ENCODE results near the gene INTS7. TPM values are rescaled to one million over a fixed set of nuclear protein-coding genes. Genes with fewer than 3 reads are reported as not detected.
"Not testable (repeated sequence)": the region's sequence is repeated elsewhere in the genome, so short reads cannot be mapped to it uniquely, and the experiment has no call there.

Gene INTS7
- total and polyA plus RNA-seq, 11 donors: 3.6 to 12.9 (median 9.1) TPM

DNA sequence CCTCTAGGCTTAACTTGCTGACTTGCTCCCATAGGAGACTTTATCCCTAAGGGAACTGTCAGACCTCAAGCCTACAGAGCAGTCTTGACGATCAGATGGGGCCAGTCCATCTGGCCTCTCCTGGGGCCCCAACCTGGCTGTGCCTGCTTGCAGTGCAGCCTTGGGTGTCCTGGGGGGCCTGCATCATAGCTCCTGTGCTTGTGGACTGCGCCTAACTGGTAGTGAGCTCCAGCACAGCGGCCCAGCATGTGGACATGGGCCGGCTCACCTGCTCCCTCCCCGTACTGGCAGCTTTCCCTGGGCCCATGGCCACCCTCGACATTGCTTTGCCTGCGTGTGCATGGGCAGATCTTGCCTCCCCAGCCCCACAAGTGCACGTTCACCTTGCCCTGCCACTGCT lies 76.1 kb downstream of the INTS7 start:
- intact Hi-C loops (cut with DNase I): loop anchor here in 1 of 10 donors (5.0 kb wide), 1 partner anchor 407 kb away; no protein-coding TSS in a partner anchor
- Histone ChIP-seq H3K4me1 (no peaks in the 10 kb centered on the region), H3K36me3 (peaks cover 0 to 16% (median 8%) of the 10 kb centered on the region in 9 donors), H3K9me3 (no peaks in the 10 kb centered on the region), H3K4me3 (no peak overlapping the region), H3K27me3 (no peaks in the 10 kb centered on the region), H3K27ac (no peak overlapping the region)
- WGBS, 4 donors: 97 to 100% (median 98%) methylated on average over 8 of the region's 8 CpGs
- ATAC-seq: no peak
- no peak for DNase-seq
- no peak for TF ChIP-seq POLR2A (IDR thresholded peaks at IDR 0.05)
- TF ChIP-seq, protein P1, sequence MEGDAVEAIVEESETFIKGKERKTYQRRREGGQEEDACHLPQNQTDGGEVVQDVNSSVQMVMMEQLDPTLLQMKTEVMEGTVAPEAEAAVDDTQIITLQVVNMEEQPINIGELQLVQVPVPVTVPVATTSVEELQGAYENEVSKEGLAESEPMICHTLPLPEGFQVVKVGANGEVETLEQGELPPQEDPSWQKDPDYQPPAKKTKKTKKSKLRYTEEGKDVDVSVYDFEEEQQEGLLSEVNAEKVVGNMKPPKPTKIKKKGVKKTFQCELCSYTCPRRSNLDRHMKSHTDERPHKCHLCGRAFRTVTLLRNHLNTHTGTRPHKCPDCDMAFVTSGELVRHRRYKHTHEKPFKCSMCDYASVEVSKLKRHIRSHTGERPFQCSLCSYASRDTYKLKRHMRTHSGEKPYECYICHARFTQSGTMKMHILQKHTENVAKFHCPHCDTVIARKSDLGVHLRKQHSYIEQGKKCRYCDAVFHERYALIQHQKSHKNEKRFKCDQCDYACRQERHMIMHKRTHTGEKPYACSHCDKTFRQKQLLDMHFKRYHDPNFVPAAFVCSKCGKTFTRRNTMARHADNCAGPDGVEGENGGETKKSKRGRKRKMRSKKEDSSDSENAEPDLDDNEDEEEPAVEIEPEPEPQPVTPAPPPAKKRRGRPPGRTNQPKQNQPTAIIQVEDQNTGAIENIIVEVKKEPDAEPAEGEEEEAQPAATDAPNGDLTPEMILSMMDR (IDR thresholded peaks at IDR 0.05): no peak

DNA sequence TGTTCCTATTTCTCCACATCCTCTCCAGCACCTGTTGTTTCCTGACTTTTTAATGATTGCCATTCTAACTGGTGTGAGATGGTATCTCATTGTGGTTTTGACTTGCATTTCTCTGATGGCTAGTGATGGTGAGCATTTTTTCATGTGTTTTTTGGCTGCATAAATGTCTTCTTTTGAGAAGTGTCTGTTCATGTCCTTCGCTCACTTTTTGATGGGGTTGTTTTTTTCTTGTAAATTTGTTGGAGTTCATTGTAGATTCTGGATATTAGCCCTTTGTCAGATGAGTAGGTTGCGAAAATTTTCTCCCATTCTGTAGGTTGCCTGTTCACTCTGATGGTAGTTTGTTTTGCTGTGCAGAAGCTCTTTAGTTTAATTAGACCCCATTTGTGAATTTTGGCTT lies 81.3 kb downstream of the INTS7 start:
- H3K36me3 ChIP-seq: peaks cover 0 to 28% (median 10%) of the 10 kb centered on the region in 9 donors
- H3K27me3 ChIP-seq; H3K27ac ChIP-seq; DNase-seq; ATAC-seq; H3K4me3 ChIP-seq; intact Hi-C loops (cut with DNase I); H3K9me3 ChIP-seq: not testable (repeated sequence)
- peaks cover 0 to 34% (median 0%) of the 10 kb centered on the region in 12 donors for H3K4me1 ChIP-seq
- WGBS, 4 donors: 100% methylated on average over 2 of the region's 2 CpGs; no CpG with 5 or more reads in 2 of the 4 donors

DNA sequence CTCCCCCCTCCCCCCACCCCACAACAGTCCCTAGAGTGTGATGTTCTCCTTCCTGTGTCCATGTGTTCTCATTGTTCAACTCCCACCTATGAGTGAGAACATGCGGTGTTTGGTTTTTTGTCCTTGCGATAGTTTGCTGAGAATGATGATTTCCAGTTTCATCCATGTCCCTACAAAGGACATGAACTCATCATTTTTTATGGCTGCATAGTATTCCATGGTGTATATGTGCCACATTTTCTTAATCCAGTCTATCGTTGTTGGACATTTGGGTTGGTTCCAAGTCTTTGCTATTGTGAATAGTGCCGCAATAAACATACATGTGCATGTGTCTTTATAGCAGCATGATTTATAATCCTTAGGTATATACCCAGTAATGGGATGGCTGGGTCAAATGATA lies 81.8 kb downstream of the INTS7 start:
- peaks cover 0 to 32% (median 10%) of the 10 kb centered on the region in 9 donors for H3K36me3 ChIP-seq
- H3K27ac ChIP-seq; ATAC-seq; H3K4me3 ChIP-seq; H3K27me3 ChIP-seq; H3K9me3 ChIP-seq; DNase-seq; intact Hi-C loops (cut with DNase I): not testable (repeated sequence)
- 93 to 100% (median 100%) methylated on average over 1 to 2 of the region's 4 CpGs; no CpG with 5 or more reads in 1 of the 4 donors for WGBS, 4 donors
- peaks cover 0 to 34% (median 0%) of the 10 kb centered on the region in 12 donors for H3K4me1 ChIP-seq

DNA sequence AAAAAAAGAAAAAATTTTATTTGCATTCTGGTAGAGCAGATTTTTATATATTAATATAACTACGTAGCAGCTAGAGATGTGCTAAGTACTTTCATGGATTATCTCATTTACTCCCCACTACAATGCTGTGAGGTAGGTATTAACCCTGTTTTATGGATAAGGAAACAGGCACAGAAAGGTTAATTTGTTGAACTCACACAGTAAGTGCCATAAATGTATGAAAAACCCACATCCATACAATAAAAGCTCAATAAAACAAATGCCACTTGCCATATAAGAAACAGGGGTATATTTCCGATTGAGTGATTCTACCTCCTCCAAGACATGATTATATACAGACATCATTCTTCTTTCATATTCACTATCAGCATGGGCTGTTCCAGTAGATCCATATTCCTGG lies 83.1 kb downstream of the INTS7 start:
- no peaks in the 10 kb centered on the region for H3K27me3 ChIP-seq

DNA sequence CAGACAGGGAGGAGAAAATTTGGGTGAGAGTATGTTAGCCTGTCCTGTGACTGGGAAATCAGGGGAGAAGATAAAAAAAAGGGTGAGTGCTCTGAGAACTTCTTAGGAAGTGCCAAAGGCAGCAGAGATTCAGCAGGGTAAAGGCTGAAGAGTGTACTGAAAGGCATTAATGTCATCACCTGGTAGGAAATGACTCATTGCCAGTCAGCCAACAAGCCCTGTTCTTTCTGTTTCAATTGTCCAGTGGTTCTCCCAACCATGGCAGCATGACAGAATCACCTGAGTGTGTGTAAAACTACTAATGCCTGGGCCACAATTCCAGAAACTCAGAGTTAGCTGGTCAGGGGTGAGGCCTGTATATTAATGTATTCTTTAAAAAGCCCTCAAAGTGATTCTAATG lies 83.5 kb downstream of the INTS7 start:
- Histone ChIP-seq H3K27ac (no peak overlapping the region), H3K27me3 (no peaks in the 10 kb centered on the region), H3K36me3 (peaks cover 0 to 30% (median 10%) of the 10 kb centered on the region in 9 donors), H3K4me1 (peaks cover 0 to 34% (median 0%) of the 10 kb centered on the region in 12 donors), H3K9me3 (no peaks in the 10 kb centered on the region), H3K4me3 (no peak overlapping the region)
- DNase-seq (no peak), ATAC-seq (no peak)
- intact Hi-C loops (cut with DNase I): no loop called here
- TF ChIP-seq, protein P1 (IDR thresholded peaks at IDR 0.05): no peak
- TF ChIP-seq POLR2A (IDR thresholded peaks at IDR 0.05): no peak

More for the DNA sequence above, 83.1 kb downstream of the INTS7 start:
- Histone ChIP-seq H3K27ac (no peak overlapping the region), H3K9me3 (no peaks in the 10 kb centered on the region), H3K36me3 (peaks cover 0 to 33% (median 10%) of the 10 kb centered on the region in 9 donors), H3K4me3 (no peak overlapping the region), H3K4me1 (peaks cover 0 to 34% (median 0%) of the 10 kb centered on the region in 12 donors)
- no peak for TF ChIP-seq POLR2A (IDR thresholded peaks at IDR 0.05)
- TF ChIP-seq, protein P1 (IDR thresholded peaks at IDR 0.05): no peak
- intact Hi-C loops (cut with DNase I): no loop called here
- 91 to 99% (median 97%) methylated on average over 2 of the region's 2 CpGs for WGBS, 4 donors
- ATAC-seq: no peak
- DNase-seq: no peak
